Measurements from ENCODE around the gene TMEM14C. TPM values are rescaled to one million over a fixed set of nuclear protein-coding genes. Genes with fewer than 3 reads are reported as not detected.
"Not testable (repeated sequence)": the region's sequence is repeated elsewhere in the genome, so short reads cannot be mapped to it uniquely, and the experiment has no call there.

Gene TMEM14C
- total and polyA plus RNA-seq, 2 donors (not counting 3 experiments of a cell fraction or from before 2014, with no cell fraction given) = 89.3 to 146 TPM

GRCh38 chr6:10749734-10750133, 26.9 kb downstream of the TMEM14C start:
- Histone ChIP-seq H3K9me1 (replicated peaks; ENCODE audit: control insufficient read depth, extremely low read depth, insufficient read depth, low read length) (no peaks in the 10 kb centered on the region), H3K4me3 (replicated peaks in 1 of 3; ENCODE audit: insufficient read depth in 1 of 3, low read depth in 1 of 3, low read length in 3 of 3) (no peak overlapping the region), H3K4me2 (ENCODE audit: insufficient read depth, low read length) (no peak overlapping the region), H4K20me1 (replicated peaks; ENCODE audit: control insufficient read depth, extremely low read depth, insufficient read depth, low read length) (no peaks in the 10 kb centered on the region), H2AFZ (ENCODE audit: low read depth, low read length) (no peak overlapping the region), H3K27me3 (ENCODE audit: control insufficient read depth in 2 of 2, insufficient read depth in 2 of 2, low read length in 2 of 2) (no peaks in the 10 kb centered on the region), H3K9ac (replicated peaks; ENCODE audit: extremely low read depth, insufficient read depth, low read length) (no peak overlapping the region), H3K9me3 (replicated peaks; ENCODE audit: control insufficient read depth, insufficient read depth, low read length) (no peaks in the 10 kb centered on the region), H3K4me1 (ENCODE audit: control insufficient read depth, extremely low read depth, insufficient read depth, low read length) (peaks cover 16% of the 10 kb centered on the region), H3K27ac (ENCODE audit: insufficient read depth, low read depth, low read length) (no peak overlapping the region), H3K79me2 (ENCODE audit: control insufficient read depth, insufficient read depth, low read length) (peaks cover 28% of the 10 kb centered on the region), H3K36me3 (ENCODE audit: control insufficient read depth in 2 of 2, extremely low read depth in 1 of 2, insufficient read depth in 2 of 2, low read length in 2 of 2) (no peaks in the 10 kb centered on the region)
- TF ChIP-seq POLR2A (IDR thresholded peaks at IDR 0.05; ENCODE audit: low read depth, low read length) (no peak), POLR2AphosphoS5 (IDR thresholded peaks at IDR 0.05; ENCODE audit: insufficient read depth, low read depth, low read length) (no peak)
- dilution Hi-C loops (cut with MboI; ENCODE audit: extremely low pct_ligation_motif_present, low sequenced_read_pairs) = no loop called here
- no TSS peak for BruUV-seq (replicated peaks)
- intact Hi-C loops (cut with micrococcal nuclease) = no loop called here
- POLR2A ChIA-PET = no interaction called here
- CTCF ChIA-PET = interaction anchor here (1.3 to 1.9 kb wide), 2 partner anchors 10 to 52 kb away, joined by 3 to 7 read pairs; no protein-coding TSS in a partner anchor
- FAIRE-seq (no peak), DNase-seq (ENCODE audit: low read depth, low spot score) (no peak)

- H3K4me2 ChIP-seq (ENCODE audit: insufficient read depth, low read length); H3K27me3 ChIP-seq (ENCODE audit: control insufficient read depth in 2 of 2, insufficient read depth in 2 of 2, low read length in 2 of 2); H2AFZ ChIP-seq (ENCODE audit: low read depth, low read length); H3K9ac ChIP-seq (replicated peaks; ENCODE audit: extremely low read depth, insufficient read depth, low read length); CTCF ChIA-PET; H3K4me3 ChIP-seq (replicated peaks in 1 of 3; ENCODE audit: insufficient read depth in 1 of 3, low read depth in 1 of 3, low read length in 3 of 3); BruUV-seq (replicated peaks); H3K27ac ChIP-seq (ENCODE audit: insufficient read depth, low read depth, low read length); POLR2A ChIA-PET; H4K20me1 ChIP-seq (replicated peaks; ENCODE audit: control insufficient read depth, extremely low read depth, insufficient read depth, low read length); intact Hi-C loops (cut with micrococcal nuclease); H3K9me1 ChIP-seq (replicated peaks; ENCODE audit: control insufficient read depth, extremely low read depth, insufficient read depth, low read length); dilution Hi-C loops (cut with MboI; ENCODE audit: extremely low pct_ligation_motif_present, low sequenced_read_pairs); H3K36me3 ChIP-seq (ENCODE audit: control insufficient read depth in 2 of 2, extremely low read depth in 1 of 2, insufficient read depth in 2 of 2, low read length in 2 of 2); H3K9me3 ChIP-seq (replicated peaks; ENCODE audit: control insufficient read depth, insufficient read depth, low read length); FAIRE-seq; DNase-seq (ENCODE audit: low read depth, low spot score): not testable (repeated sequence)
- peaks cover 16% of the 10 kb centered on the region for H3K4me1 ChIP-seq (ENCODE audit: control insufficient read depth, extremely low read depth, insufficient read depth, low read length)
- peaks cover 29% of the 10 kb centered on the region for H3K79me2 ChIP-seq (ENCODE audit: control insufficient read depth, insufficient read depth, low read length)
Observed at GRCh38 chr6:10750568-10750967, 27.7 kb downstream of the TMEM14C start.

GRCh38 chr6:10751757-10752156, 28.9 kb downstream of the TMEM14C start:
- FAIRE-seq; H3K9me1 ChIP-seq (replicated peaks; ENCODE audit: control insufficient read depth, extremely low read depth, insufficient read depth, low read length); H3K4me2 ChIP-seq (ENCODE audit: insufficient read depth, low read length); H4K20me1 ChIP-seq (replicated peaks; ENCODE audit: control insufficient read depth, extremely low read depth, insufficient read depth, low read length); BruUV-seq (replicated peaks); H3K9me3 ChIP-seq (replicated peaks; ENCODE audit: control insufficient read depth, insufficient read depth, low read length); intact Hi-C loops (cut with micrococcal nuclease); H3K4me3 ChIP-seq (replicated peaks in 1 of 3; ENCODE audit: insufficient read depth in 1 of 3, low read depth in 1 of 3, low read length in 3 of 3); H3K27me3 ChIP-seq (ENCODE audit: control insufficient read depth in 2 of 2, insufficient read depth in 2 of 2, low read length in 2 of 2); H3K9ac ChIP-seq (replicated peaks; ENCODE audit: extremely low read depth, insufficient read depth, low read length); H2AFZ ChIP-seq (ENCODE audit: low read depth, low read length); DNase-seq (ENCODE audit: low read depth, low spot score); H3K27ac ChIP-seq (ENCODE audit: insufficient read depth, low read depth, low read length); CTCF ChIA-PET; H3K36me3 ChIP-seq (ENCODE audit: control insufficient read depth in 2 of 2, extremely low read depth in 1 of 2, insufficient read depth in 2 of 2, low read length in 2 of 2); POLR2A ChIA-PET; dilution Hi-C loops (cut with MboI; ENCODE audit: extremely low pct_ligation_motif_present, low sequenced_read_pairs): not testable (repeated sequence)
- peaks cover 14% of the 10 kb centered on the region for H3K4me1 ChIP-seq (ENCODE audit: control insufficient read depth, extremely low read depth, insufficient read depth, low read length)
- H3K79me2 ChIP-seq (ENCODE audit: control insufficient read depth, insufficient read depth, low read length) = peaks cover 29% of the 10 kb centered on the region

Data from endothelial cell of umbilical vein (primary cell).